GM21723 (cell line): ENCODE measurements around the gene LPGAT1.

Experiments used
- ATAC-seq: cut with Tn5 transposase; IDR thresholded peaks from one replicate; pipeline ENCODE4 v1.9.1; 2021; ENCODE audit warnings: mild to moderate bottlenecking, moderate library complexity; ENCODE audit not compliant: unreplicated experiment

Gene LPGAT1

GRCh38 chr1:211764701-211765100 lies 65.9 kb downstream of the LPGAT1 start:
- ATAC-seq: no peak

GRCh38 chr1:211762206-211762605 lies 68.4 kb downstream of the LPGAT1 start:
- ATAC-seq: no peak

GRCh38 chr1:211761400-211761799 lies 69.2 kb downstream of the LPGAT1 start:
- no peak for ATAC-seq

- no peak for ATAC-seq
Measured at GRCh38 chr1:211756471-211757020, 74.0 kb downstream of the LPGAT1 start.

- ATAC-seq: no peak
Measured at GRCh38 chr1:211753649-211754251, 76.8 kb downstream of the LPGAT1 start.

- ATAC-seq: no peak
Measured at GRCh38 chr1:211752951-211753486, 77.5 kb downstream of the LPGAT1 start.

GRCh38 chr1:211752317-211752716 lies 78.2 kb downstream of the LPGAT1 start:
- no peak for ATAC-seq

GRCh38 chr1:211751438-211751837 lies 79.1 kb downstream of the LPGAT1 start:
- no peak for ATAC-seq

GRCh38 chr1:211750599-211750998 lies 80.0 kb downstream of the LPGAT1 start:
- no peak for ATAC-seq

GRCh38 chr1:211749251-211749650 lies 81.3 kb downstream of the LPGAT1 start:
- no peak for ATAC-seq

- ATAC-seq: no peak
Measured at GRCh38 chr1:211748810-211749209, 81.8 kb downstream of the LPGAT1 start.

- no peak for ATAC-seq
Measured at GRCh38 chr1:211742889-211743529, 87.6 kb downstream of the LPGAT1 start.

- ATAC-seq: no peak
Measured at GRCh38 chr1:211742272-211742671, 88.3 kb downstream of the LPGAT1 start.

- no peak for ATAC-seq
Measured at GRCh38 chr1:211741788-211742187, 88.8 kb downstream of the LPGAT1 start.

- no peak for ATAC-seq
Measured at GRCh38 chr1:211741116-211741515, 89.4 kb downstream of the LPGAT1 start.

GRCh38 chr1:211739671-211740411 lies 90.7 kb downstream of the LPGAT1 start:
- peak; percentile 54 for ATAC-seq

- peak; percentile 50 for ATAC-seq
Measured at GRCh38 chr1:211738691-211739301, 91.8 kb downstream of the LPGAT1 start.

- no peak for ATAC-seq
Measured at GRCh38 chr1:211738096-211738690, 92.4 kb downstream of the LPGAT1 start.

- no peak for ATAC-seq
Measured at GRCh38 chr1:211737115-211738035, 93.2 kb downstream of the LPGAT1 start.
